Gastroesophageal sphincter (tissue), 4 donors: ENCODE results near the gene CDPF1. TPM values are rescaled to one million over a fixed set of nuclear protein-coding genes. Genes with fewer than 3 reads are reported as not detected.

Experiments used
- ATAC-seq: fragments of 150-250 bp; one replicate; pipeline ENCODE4 v1.9.1; 2016; ENCODE audit warnings: mild to moderate bottlenecking, moderate library complexity
- H3K27ac ChIP-seq, 4 donors: fragments of 200-600 bp; sonication (generic) in 3 of 4; 1 replicate in 3 of 4; 2 replicates in 1 of 4; pipeline ENCODE4 v1.5.1; 2016 to 2019
- H3K27me3 ChIP-seq: fragments of 200-600 bp; sonication (generic); one replicate; pipeline ENCODE4 v1.5.1; 2019
- H3K36me3 ChIP-seq, 2 donors: fragments of 200-600 bp; sonication (generic); one replicate each; pipeline ENCODE4 v1.5.1; 2019; ENCODE audit warnings: control low read depth in 1 of 2
- H3K4me1 ChIP-seq, 3 donors: fragments of 200-600 bp; sonication (generic); 1 replicate in 2 of 3; 2 replicates in 1 of 3; pipeline ENCODE4 v1.5.1; 2016 to 2019; ENCODE audit warnings: control low read depth in 2 of 3
- H3K4me3 ChIP-seq, 2 donors: fragments of 200-600 bp; sonication (generic); one replicate each; pipeline ENCODE4 v1.5.1; 2019; ENCODE audit warnings: mild to moderate bottlenecking in 1 of 2, moderate library complexity in 1 of 2
- H3K9me3 ChIP-seq, 3 donors: fragments of 200-600 bp; sonication (generic); one replicate each; pipeline ENCODE4 v1.5.1; 2017 to 2019; ENCODE audit warnings: control low read depth in 2 of 3
- CTCF ChIP-seq, 4 experiments: fragments of 200-600 bp in 2 of 4; fragments of 450-650 bp in 2 of 4; sonication (generic) in 1 of 4; IDR thresholded peaks; one replicate each; pipeline ENCODE4 v1.5.1; 2017 to 2019; ENCODE audit warnings: antibody characterized with exemption in 4 of 4, mild to moderate bottlenecking in 2 of 4, moderate library complexity in 2 of 4
- EP300 ChIP-seq: sonication (generic); formaldehyde crosslinking; IDR thresholded peaks from one replicate; pipeline ENCODE4 v1.6.1; 2017; ENCODE audit warnings: antibody characterized with exemption, mild to moderate bottlenecking
- POLR2A ChIP-seq, 2 donors: fragments of 450-650 bp; IDR thresholded peaks; one replicate each; pipeline ENCODE4 v1.6.1; 2017; ENCODE audit warnings: antibody characterized with exemption in 2 of 2, mild to moderate bottlenecking in 2 of 2, moderate library complexity in 1 of 2
- POLR2AphosphoS5 ChIP-seq: sonication (generic); formaldehyde crosslinking; IDR thresholded peaks from one replicate; pipeline ENCODE4 v1.6.1; 2017; ENCODE audit warnings: antibody characterized with exemption
- WGBS, 2 donors: methylation state at CpG; one replicate each; pipeline ENCODE4 v1.1.5; 2018; ENCODE audit warnings: low coverage in 1 of 2; 5-methylcytosine and 5-hydroxymethylcytosine counted together
- total RNA-seq, 4 donors: library from RNA; depleted of rRNA; stranded (reverse); fragments of >200 nt; gene quantifications; one replicate each; pipeline ENCODE4 v1.1.0, GENCODE V29; 2016

CDPF1 gene
- total RNA-seq, 4 donors from 2014 or later = 14.9 to 27.1 (median 18.7) TPM

DNA sequence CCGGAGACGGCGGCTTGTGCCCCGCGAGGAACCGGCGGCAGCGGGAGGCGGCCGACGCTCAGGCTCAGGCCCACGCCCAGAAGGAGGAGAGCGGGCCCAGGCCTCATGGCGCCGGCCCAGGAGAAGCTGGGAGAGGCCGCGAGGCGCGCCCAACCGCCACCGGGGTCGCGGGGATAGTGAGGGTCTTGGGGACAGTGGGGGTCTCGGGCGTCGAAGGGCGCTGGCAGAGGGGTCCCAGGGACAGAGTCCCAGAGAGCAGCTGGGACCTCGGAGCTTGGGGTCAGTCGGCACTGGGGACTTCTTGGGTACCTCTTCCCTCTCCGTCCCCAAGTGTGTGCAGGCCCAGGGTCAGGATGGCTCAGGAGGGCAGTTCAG, 13.1 kb upstream of the CDPF1 start, which contains the start of gene PKDREJ:
Gene PKDREJ (minus strand): TSS at position 128 of the 375 bp plus-strand sequence. CDS start 21 bp downstream, at position 107.
- H3K27ac ChIP-seq = peak within 1 kb of the TSS in 1 of 4 donors; percentile 53
- no peaks in the 10 kb centered on the region for H3K36me3 ChIP-seq
- WGBS, 2 donors = no CpG with 5 or more reads among the region's 30 CpGs
- no peaks in the 10 kb centered on the region for H3K27me3 ChIP-seq
- H3K4me3 ChIP-seq = peak within 1 kb of the TSS; percentile 20 to 55
- ATAC-seq = no peak
- no peak for TF ChIP-seq POLR2A (IDR thresholded peaks at IDR 0.05)
- H3K4me1 ChIP-seq = peaks cover 0 to 25% (median 0%) of the 10 kb centered on the region in 3 donors
- H3K9me3 ChIP-seq = no peaks in the 10 kb centered on the region

DNA sequence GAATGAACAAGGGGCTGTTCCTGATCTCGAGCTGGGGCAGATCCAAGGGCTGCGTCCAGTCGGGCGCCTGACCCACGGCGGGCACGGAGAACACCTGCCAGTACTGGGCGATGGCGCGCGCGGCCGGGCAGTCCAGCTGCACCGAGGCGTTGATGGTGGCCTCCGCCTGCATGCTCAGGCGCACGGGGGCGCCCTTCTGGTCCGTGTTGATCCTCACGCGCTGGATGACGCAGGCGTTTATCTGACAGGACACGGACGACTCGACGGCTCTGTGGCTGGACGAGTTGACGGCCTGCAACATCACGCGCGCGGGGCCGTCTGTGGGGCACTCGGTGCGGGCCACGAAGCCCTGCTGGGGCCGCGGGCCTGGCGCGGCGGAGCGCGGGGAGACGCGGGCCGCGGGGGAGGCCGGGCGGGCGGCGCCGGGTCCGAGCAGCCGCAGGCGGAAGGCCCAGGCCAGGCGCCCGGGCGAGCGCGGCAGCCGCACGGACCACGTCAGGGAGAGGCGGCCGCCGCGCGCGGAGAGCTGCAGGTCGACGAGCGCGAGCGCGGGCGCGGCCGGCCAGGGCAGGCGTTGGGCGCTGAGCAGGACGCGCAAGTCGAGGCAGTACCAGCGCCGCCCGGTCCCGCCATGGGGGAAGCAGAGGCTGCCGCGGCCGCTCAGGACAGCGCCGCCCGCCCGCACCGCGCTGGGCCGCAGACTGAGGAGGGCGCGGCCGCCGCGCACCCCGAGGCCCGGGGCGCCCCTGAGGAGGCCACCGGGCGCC, 12.5 kb upstream of the CDPF1 start:
- ATAC-seq = peak; percentile 72
- TF ChIP-seq CTCF (IDR thresholded peaks at IDR 0.05) (peak in 3 of 4 experiments; percentile 38 to 54 (median 40)), POLR2AphosphoS5 (no peak), POLR2A (IDR thresholded peaks at IDR 0.05) (no peak), EP300 (no peak)
- WGBS, 2 donors = no CpG with 5 or more reads among the region's 109 CpGs
- Histone ChIP-seq H3K4me1 (peaks cover 0 to 24% (median 0%) of the 10 kb centered on the region in 3 donors), H3K36me3 (no peaks in the 10 kb centered on the region), H3K27ac (peak overlapping the region in 1 of 4 donors; percentile 53), H3K4me3 (peak overlapping the region; percentile 20 to 55), H3K27me3 (no peaks in the 10 kb centered on the region), H3K9me3 (no peaks in the 10 kb centered on the region)

GRCh38 chr22:46260038-46260437, 9.9 kb upstream of the CDPF1 start:
- Histone ChIP-seq H3K4me3 (no peak overlapping the region), H3K27ac (no peak overlapping the region), H3K27me3 (no peaks in the 10 kb centered on the region), H3K36me3 (no peaks in the 10 kb centered on the region), H3K4me1 (peaks cover 0 to 12% (median 0%) of the 10 kb centered on the region in 3 donors), H3K9me3 (no peaks in the 10 kb centered on the region)
- no peak for ATAC-seq
- 60 to 79% methylated on average over 1 to 5 of the region's 6 CpGs for WGBS, 2 donors
- TF ChIP-seq POLR2AphosphoS5 = no peak
- TF ChIP-seq EP300 = no peak
- TF ChIP-seq CTCF (IDR thresholded peaks at IDR 0.05) = no peak
- TF ChIP-seq POLR2A (IDR thresholded peaks at IDR 0.05) = no peak

DNA sequence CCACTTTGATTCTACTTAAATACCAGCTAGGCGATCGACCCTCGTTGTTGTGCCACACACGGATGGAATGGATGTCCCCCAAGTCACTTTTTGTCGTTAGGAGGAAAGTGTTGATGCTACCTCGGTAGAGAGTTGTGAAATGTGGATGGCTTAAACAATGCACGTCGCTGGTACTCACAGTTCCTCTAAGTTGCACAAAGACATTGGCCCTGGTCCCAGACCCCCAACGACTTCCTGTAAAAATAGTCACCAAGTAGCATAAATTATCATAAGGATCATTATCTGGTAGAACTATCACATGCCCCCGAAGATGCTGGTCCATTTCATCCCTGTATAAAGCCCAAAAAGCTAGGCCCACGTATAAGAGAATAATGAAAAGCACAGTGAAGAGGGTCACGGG, 9.3 kb upstream of the CDPF1 start:
- WGBS, 2 donors = 72 to 79% methylated on average over 2 to 12 of the region's 12 CpGs
- no peaks in the 10 kb centered on the region for H3K27me3 ChIP-seq
- TF ChIP-seq POLR2A (IDR thresholded peaks at IDR 0.05) (no peak), POLR2AphosphoS5 (no peak), EP300 (no peak), CTCF (IDR thresholded peaks at IDR 0.05) (no peak)
- no peak overlapping the region for H3K4me3 ChIP-seq
- no peaks in the 10 kb centered on the region for H3K9me3 ChIP-seq
- H3K36me3 ChIP-seq = no peaks in the 10 kb centered on the region
- no peak for ATAC-seq
- H3K27ac ChIP-seq = no peak overlapping the region
- H3K4me1 ChIP-seq = peaks cover 0 to 12% (median 0%) of the 10 kb centered on the region in 3 donors

GRCh38 chr22:46256358-46256958, 6.4 kb upstream of the CDPF1 start:
- Histone ChIP-seq H3K4me3 (no peak overlapping the region), H3K27me3 (no peaks in the 10 kb centered on the region), H3K27ac (no peak overlapping the region), H3K9me3 (no peaks in the 10 kb centered on the region), H3K4me1 (peaks cover 0 to 3% (median 0%) of the 10 kb centered on the region in 3 donors), H3K36me3 (no peaks in the 10 kb centered on the region)
- 8 to 57% methylated on average over 4 to 7 of the region's 8 CpGs for whole genome bisulfite sequencing, 2 donors
- TF ChIP-seq EP300 (no peak), CTCF (IDR thresholded peaks at IDR 0.05) (no peak), POLR2AphosphoS5 (no peak), POLR2A (IDR thresholded peaks at IDR 0.05) (no peak)
- ATAC-seq = no peak
